Lower lobe of right lung (tissue), 2 donors: Measurements from ENCODE around the gene TACC3. TPM values are rescaled to one million over a fixed set of nuclear protein-coding genes. Genes with fewer than 3 reads are reported as not detected.

ENCODE experiments used
- ATAC-seq, 2 donors: fragments of 200-7000 bp; cut with Tn5 transposase; one replicate each; pipeline ENCODE4 v1.9.1; 2020 to 2022; ENCODE audit warnings: mild to moderate bottlenecking in 2 of 2, moderate library complexity in 2 of 2
- DNase-seq: peaks from one replicate; pipeline ENCODE4 v3.0.0-alpha.2; 2020
- H3K27ac ChIP-seq: fragments of 200-600 bp; one replicate; pipeline ENCODE4 v1.8.0; 2022
- H3K27me3 ChIP-seq: fragments of 200-600 bp; one replicate; pipeline ENCODE4 v1.8.0; 2022; ENCODE audit warnings: low read depth
- H3K36me3 ChIP-seq: fragments of 200-600 bp; one replicate; pipeline ENCODE4 v1.8.0; 2022; ENCODE audit warnings: mild to moderate bottlenecking
- H3K4me1 ChIP-seq: fragments of 200-600 bp; one replicate; pipeline ENCODE4 v1.8.0; 2022
- H3K4me3 ChIP-seq: fragments of 200-600 bp; one replicate; pipeline ENCODE4 v1.8.0; 2022; ENCODE audit warnings: mild to moderate bottlenecking
- H3K9me3 ChIP-seq: fragments of 200-600 bp; one replicate; pipeline ENCODE4 v1.8.0; 2022
- CTCF ChIP-seq: fragments of 200-600 bp; IDR thresholded peaks from one replicate; pipeline ENCODE4 v1.8.0; 2022; ENCODE audit warnings: antibody characterized with exemption, mild to moderate bottlenecking
- intact Hi-C: fragments of 100-400 bp; cut with DNase I; formaldehyde crosslinking; loops from one replicate; pipeline ENCODE4 v1.11.0; 2022
- total RNA-seq: library from RNA; stranded (reverse); fragmentation: NEBNext Ultra II Directional; extraction: Animal tissue kit (Norgen Biotek cat#: 25700); gene quantifications from one replicate; pipeline ENCODE4 v1.2.1, GENCODE V29; 2021
- donor health status: DM: no; HTN: yes; CAD: no; lungs with severe emphysema.

TACC3 gene
- total RNA-seq, 1 donor from 2014 or later = 19.3 TPM

- ATAC-seq (no peak), DNase-seq (no peak)
- intact Hi-C loops = no loop called here
- peaks cover 11% of the 10 kb centered on the region for H3K9me3 ChIP-seq
- H3K4me1 ChIP-seq = no peaks in the 10 kb centered on the region
- H3K27me3 ChIP-seq = no peaks in the 10 kb centered on the region
- no peak overlapping the region for H3K4me3 ChIP-seq
- TF ChIP-seq CTCF = no peak
- peaks cover 49% of the 10 kb centered on the region for H3K36me3 ChIP-seq
- H3K27ac ChIP-seq = no peak overlapping the region
Observed at GRCh38 chr4:1741208-1741607, 19.9 kb downstream of the TACC3 start.

GRCh38 chr4:1743551-1743950 lies 22.2 kb downstream of the TACC3 start:
- Histone ChIP-seq H3K27ac (no peak overlapping the region), H3K4me1 (peaks cover 3% of the 10 kb centered on the region), H3K9me3 (peaks cover 4% of the 10 kb centered on the region), H3K36me3 (peaks cover 34% of the 10 kb centered on the region), H3K4me3 (no peak overlapping the region), H3K27me3 (peaks cover 3% of the 10 kb centered on the region)
- ATAC-seq = no peak
- DNase-seq = no peak
- intact Hi-C loops = no loop called here
- no peak for TF ChIP-seq CTCF

- DNase-seq = no peak
- no peak for TF ChIP-seq CTCF
- peaks cover 3% of the 10 kb centered on the region for H3K27me3 ChIP-seq
- intact Hi-C loops = no loop called here
- H3K4me3 ChIP-seq = no peak overlapping the region
- no peak overlapping the region for H3K27ac ChIP-seq
- no peak for ATAC-seq
- no peaks in the 10 kb centered on the region for H3K9me3 ChIP-seq
- H3K36me3 ChIP-seq = peaks cover 34% of the 10 kb centered on the region
- peaks cover 6% of the 10 kb centered on the region for H3K4me1 ChIP-seq
Observed at GRCh38 chr4:1743975-1744374, 22.7 kb downstream of the TACC3 start.

- H3K9me3 ChIP-seq = no peaks in the 10 kb centered on the region
- H3K4me3 ChIP-seq = no peak overlapping the region
- peaks cover 3% of the 10 kb centered on the region for H3K27me3 ChIP-seq
- no peak overlapping the region for H3K27ac ChIP-seq
- no peak for ATAC-seq
- H3K4me1 ChIP-seq = peaks cover 6% of the 10 kb centered on the region
- TF ChIP-seq CTCF = no peak
- intact Hi-C loops = no loop called here
- peaks cover 34% of the 10 kb centered on the region for H3K36me3 ChIP-seq
- DNase-seq = no peak
Observed at GRCh38 chr4:1744552-1744951, 23.2 kb downstream of the TACC3 start.

- Histone ChIP-seq H3K27ac (no peak overlapping the region), H3K4me1 (peaks cover 6% of the 10 kb centered on the region), H3K36me3 (peaks cover 31% of the 10 kb centered on the region), H3K27me3 (peaks cover 3% of the 10 kb centered on the region), H3K9me3 (no peaks in the 10 kb centered on the region), H3K4me3 (no peak overlapping the region)
- no peak for ATAC-seq
- TF ChIP-seq CTCF = no peak
- intact Hi-C loops = no loop called here
- DNase-seq = no peak
Observed at GRCh38 chr4:1745165-1745564, 23.8 kb downstream of the TACC3 start.

GRCh38 chr4:1745697-1746096 lies 24.4 kb downstream of the TACC3 start:
- no peak overlapping the region for H3K4me3 ChIP-seq
- peaks cover 27% of the 10 kb centered on the region for H3K36me3 ChIP-seq
- H3K9me3 ChIP-seq = no peaks in the 10 kb centered on the region
- peaks cover 6% of the 10 kb centered on the region for H3K4me1 ChIP-seq
- ATAC-seq = no peak
- no peak for TF ChIP-seq CTCF
- no peak for DNase-seq
- H3K27me3 ChIP-seq = peaks cover 3% of the 10 kb centered on the region
- H3K27ac ChIP-seq = no peak overlapping the region
- intact Hi-C loops = no loop called here
